ENCODE results near the gene MGST3.
"Not testable (repeated sequence)": the region's sequence is repeated elsewhere in the genome, so short reads cannot be mapped to it uniquely, and the experiment has no call there.

The MGST3 gene

GRCh38 chr1:165629848-165630628 lies 996 bp upstream of the MGST3 start:
- DNase-seq = peak; percentile 52

- no peak for DNase-seq
Measured at GRCh38 chr1:165631342-165632151, 513 bp downstream of the MGST3 start.

GRCh38 chr1:165632152-165632469 lies 1.1 kb downstream of the MGST3 start:
- DNase-seq = no peak

DNA sequence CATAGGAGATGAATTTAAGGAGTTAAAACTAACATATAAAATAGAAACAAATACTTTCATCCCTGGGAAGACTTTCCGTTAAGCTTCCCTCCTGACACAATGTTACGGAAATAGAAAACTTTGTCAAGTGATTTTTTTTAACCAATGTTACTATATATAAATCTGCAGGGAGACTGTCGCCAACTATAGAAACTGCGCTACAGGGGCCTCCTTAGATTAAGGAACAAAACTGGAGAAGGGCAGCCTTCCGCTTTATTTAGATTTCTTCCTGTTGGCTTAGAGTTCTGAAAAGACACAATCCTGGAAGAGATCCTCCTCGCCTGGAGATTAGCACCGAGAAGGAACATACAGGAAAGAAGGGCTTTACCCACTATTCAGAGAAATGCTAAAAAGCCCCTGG lies 1.5 kb downstream of the MGST3 start:
- no peak for DNase-seq

- DNase-seq = no peak
Measured at GRCh38 chr1:165633614-165634013, 2.6 kb downstream of the MGST3 start.

DNA sequence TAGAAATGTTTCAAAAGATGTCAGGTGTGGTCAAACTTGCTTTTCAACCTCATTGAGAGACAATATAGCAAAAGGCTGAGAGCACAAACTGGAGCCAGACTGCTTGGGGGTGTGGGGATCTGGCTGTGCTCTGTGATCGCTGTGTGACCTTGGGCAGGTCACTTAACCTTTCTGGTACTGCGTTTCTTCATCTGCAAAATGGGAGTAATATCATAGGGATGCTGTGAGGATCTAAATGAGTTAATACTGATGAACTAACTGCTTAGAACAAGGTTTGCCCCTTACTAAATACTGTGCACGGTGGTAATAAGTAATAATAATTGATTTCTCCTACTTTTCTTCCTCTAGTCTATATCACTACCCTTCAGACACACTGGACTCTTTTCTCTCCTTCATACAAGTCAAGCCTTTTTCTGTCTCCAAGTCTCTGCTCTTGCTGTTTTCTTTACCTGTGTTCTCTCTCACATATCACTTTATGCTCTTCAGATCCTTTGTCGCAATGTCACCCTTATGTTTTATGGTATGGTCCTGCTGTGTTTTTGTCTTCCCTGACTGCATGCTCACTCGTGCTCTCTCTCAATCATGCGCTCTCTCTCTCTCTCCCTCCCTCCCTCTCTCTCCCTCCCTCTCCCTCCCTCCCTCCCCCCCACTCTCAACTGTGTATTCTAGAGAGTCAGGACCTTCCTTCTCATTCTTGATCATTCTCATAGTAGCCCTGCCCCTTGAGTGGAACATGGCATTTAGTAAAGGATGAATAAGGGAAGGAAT lies 3.3 kb downstream of the MGST3 start:
- DNase-seq = no peak

- DNase-seq = no peak
Measured at GRCh38 chr1:165635329-165635728, 4.3 kb downstream of the MGST3 start.

- DNase-seq = no peak
Measured at GRCh38 chr1:165635823-165636222, 4.8 kb downstream of the MGST3 start.

DNA sequence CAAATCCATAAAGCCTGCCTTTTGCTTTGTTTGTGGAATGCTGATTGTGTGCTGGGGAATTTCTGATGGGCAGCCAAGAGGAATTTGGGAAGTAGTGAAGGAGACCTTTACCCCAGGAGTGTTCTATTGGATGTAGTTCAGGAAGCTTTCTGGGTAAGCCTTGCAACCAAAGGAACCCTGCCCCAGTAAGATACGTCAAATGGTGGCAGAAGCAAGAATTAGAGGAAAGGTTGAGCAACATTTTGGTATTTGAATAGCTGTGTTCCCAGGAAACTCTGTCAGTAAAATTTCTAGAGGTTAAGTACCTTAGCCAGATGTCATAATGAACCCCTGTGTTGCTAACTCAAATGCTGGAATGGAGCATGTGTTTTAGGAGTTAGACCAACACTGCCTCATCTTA lies 6.4 kb downstream of the MGST3 start:
- no peak for DNase-seq

DNA sequence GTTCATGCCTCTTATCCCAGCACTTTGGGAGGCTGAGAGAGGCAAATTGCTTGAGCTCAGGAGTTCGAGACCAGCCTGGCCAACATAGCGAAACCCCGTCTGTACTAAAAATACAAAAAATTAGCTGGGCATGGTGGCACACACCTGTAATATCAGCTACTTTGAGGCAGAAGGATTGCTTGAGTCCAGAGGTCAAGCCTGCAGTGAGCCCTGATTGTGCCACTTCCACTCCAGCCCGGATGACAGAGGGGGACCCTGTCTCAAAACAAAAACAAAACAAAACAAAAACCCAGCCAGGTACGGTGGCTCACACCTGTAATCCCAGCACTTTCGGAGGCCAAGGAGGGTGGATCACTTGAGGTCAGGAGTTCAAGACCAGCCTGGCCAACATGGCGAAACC lies 7.2 kb downstream of the MGST3 start:
- not testable (repeated sequence) for DNase-seq

GRCh38 chr1:165639821-165640623 lies 9.0 kb downstream of the MGST3 start:
- no peak for DNase-seq

DNA sequence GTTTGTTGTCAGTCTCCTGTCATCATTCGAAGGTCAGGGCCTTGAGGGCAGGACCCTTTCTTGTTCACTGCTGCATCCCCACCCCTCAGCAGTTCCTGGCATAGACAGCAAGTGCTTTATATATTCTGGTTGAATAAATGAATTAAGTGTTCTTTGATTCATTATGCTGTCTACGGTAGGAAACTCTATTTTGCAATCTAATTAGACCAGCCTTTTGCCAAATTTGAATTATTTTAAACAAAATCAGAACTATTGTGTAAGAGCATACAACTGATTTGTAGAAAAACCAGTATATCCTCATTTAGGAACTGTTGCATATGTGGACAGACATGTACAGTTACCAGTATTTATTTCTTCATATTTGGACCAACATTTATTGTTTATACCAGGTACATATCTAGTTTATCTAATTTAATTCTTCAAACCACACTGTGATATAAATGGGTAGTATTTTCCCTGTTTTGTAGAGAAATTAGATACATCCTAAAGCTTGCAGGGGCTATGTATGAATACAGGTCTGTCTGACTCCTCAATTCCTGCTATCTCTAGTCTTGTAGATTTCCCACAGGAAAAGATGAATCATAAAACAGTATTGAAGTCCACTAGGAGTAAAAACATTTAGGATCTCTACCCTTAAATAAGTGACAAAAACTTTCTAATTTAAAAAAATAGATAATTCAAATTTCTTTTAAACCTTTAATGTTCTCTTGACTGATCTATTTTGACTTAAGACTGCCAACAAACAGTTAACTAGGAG lies 10.4 kb downstream of the MGST3 start:
- DNase-seq = no peak

DNA sequence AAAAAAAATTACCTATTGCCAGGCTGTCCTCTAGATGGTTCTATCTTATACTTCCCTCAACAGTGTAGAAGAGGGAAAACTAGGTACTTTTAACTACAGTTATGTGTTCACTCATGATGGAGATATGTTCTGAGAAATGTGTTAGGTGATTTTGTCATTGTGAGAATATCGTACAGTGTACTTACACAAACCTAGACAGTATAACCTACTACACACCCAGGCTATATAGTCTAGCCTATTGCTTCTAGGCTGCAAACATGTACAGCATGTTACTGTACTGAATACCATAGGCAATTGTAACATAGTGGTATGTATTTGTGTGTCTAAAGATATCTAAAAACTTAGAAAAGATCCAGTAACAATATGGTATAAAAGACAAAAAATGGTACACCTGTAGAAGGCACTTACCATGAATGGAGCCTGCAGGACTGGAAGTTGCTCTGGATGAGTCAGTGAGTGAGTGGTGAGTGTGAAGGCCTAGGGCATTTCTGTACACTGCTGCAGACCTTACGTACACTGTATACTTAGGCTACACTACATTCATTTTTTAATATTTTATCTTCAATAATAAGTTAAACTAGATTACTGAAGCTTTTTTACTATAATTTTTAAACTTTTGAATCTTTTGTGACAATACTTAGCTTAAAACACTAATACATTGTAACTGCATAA lies 13.2 kb downstream of the MGST3 start:
- no peak for DNase-seq

GRCh38 chr1:165645654-165646366 lies 14.8 kb downstream of the MGST3 start:
- DNase-seq = no peak

- DNase-seq = no peak
Measured at GRCh38 chr1:165647517-165647916, 16.5 kb downstream of the MGST3 start.

DNA sequence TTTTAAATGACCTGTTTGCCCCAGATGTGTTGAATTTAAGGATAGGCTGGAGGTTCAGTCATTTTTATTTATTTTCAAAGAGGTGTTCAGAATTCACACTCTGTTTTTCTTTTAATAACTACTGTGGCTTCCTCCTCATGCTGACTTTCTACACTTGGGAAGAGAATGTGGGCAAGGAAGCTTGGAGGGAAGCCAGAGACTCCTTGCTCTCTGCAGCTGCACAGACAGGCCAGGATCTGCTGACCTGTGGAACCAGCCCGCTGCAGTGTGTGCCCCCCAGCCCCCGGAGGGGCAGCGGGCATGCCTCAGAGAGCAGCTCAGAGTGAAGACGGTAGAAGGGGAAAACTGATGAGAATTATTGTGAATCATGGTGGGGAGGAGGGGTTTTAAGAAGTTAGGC lies 16.9 kb downstream of the MGST3 start:
- no peak for DNase-seq

DNA sequence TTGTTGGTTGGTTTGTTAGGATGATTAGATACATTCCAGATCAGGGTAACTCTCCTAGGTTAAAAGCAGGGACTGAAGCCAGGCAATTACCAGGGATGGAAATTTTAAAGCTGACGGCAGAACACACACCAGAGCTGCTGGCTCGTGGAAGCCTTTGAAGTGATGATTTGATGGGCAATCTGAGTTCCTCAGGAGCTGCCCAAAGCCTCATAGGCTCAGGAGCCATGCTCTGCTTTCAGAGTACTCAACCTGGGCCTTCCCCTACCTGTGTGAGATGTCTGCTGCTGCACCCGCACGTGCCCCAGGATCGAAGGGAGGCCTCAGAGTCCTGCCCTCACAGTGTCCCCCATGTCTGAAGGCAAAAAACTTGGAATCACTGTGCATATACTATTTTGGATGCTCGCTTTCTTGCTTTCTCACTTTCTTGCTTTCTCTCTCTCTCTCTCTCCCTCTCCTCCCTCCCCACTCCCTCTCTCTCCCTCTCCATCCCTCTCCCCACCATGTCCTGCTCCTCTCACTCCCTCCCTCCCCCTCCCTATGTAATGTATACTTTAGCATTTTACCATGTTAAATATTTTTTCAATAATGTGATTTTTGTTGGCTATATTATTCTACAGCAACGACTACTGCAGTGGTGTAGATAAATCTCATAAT lies 18.0 kb downstream of the MGST3 start:
- no peak for DNase-seq

DNA sequence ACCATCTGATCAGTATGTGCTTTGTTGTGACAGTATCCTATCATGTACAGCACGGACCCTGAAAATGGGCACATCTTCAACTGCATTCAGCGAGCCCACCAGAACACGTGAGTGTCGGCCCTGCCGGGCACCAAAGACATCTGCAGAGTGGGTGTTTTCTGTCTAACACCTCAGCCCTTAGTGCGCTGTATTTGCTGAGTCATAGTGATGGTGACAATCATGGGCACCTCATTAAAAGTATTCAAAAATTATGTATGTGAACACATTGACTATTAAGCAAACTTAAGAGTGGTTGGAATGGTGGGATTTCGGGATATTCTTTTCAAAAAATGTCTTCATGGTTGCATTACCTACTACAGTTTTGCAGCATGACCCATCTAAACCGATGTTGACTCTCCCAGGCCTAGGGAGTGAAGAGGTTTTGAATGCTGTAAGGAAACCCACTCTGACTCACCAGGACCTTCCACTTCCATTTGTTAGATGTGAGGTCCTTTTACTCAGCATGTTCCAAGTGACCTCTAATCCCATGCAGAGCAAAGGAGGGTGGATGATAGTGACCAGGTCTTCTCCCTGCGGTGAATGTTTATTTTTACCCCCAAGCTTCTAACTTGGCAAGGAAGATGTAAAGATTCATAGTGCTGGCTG lies 20.1 kb downstream of the MGST3 start:
- DNase-seq = no peak

DNA sequence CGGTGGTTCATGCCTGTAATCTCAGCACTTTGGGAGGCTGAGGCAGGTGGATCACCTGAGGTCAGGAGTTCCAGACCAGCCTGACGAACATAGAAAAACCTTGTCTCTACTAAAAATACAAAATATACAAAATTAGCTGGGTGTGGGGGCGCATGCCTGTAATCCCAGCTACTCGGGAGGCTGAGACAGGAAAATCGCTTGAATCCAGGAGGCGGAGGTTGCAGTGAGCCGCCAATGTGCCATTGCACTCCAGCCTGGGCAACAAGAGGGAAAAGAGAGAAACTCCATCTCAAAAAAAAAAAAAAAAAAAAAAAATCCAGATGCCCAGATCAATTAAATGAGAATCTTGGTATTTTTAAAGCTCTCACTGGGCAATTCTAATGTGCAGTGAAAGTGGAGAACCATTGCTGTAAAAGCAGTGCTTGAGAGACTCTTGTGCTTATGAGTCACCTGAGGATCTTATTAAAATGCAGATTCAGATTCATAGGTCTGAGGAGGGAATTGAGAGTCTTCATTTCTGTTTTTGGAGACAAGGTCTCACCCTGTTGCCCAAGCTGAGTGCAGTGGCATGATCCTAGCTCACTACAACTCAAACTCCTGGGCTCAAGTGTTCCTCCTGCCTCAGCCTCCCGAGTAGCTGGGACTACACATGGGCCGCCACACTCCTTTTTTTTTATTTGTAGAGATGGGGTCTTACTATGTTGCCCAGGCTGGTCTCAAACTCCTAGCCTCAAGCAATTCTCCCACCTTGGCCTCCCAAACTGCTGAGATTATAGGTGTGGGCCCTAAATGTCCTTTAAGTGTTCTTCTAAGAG lies 27.9 kb downstream of the MGST3 start:
- DNase-seq = not testable (repeated sequence)
